ENCODE results near the gene USP3.

DNA sequence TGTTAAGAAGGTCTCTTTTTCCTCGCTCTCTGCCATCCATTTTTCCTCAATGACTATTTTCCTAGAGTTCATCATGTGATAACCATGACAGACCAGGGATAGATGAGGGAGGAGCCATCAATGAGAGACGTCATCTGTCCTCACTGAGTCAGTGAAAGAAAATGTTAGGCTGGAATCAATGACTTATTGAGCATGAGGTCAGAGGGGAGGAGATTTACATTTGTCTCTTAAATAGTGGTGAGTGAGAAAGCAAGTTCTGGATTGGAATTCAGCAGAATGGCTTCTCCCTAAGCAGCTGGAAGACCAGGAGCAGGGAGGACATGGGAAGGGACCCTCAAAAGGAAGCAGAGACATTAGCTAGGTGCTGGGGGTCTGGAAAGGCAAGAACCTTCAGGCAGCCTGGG, 28.2 kb upstream of the USP3 start:
- TF ChIP-seq, protein P1, sequence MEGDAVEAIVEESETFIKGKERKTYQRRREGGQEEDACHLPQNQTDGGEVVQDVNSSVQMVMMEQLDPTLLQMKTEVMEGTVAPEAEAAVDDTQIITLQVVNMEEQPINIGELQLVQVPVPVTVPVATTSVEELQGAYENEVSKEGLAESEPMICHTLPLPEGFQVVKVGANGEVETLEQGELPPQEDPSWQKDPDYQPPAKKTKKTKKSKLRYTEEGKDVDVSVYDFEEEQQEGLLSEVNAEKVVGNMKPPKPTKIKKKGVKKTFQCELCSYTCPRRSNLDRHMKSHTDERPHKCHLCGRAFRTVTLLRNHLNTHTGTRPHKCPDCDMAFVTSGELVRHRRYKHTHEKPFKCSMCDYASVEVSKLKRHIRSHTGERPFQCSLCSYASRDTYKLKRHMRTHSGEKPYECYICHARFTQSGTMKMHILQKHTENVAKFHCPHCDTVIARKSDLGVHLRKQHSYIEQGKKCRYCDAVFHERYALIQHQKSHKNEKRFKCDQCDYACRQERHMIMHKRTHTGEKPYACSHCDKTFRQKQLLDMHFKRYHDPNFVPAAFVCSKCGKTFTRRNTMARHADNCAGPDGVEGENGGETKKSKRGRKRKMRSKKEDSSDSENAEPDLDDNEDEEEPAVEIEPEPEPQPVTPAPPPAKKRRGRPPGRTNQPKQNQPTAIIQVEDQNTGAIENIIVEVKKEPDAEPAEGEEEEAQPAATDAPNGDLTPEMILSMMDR (IDR thresholded peaks at IDR 0.05), result no peak
- no peak for TF ChIP-seq POLR2A (IDR thresholded peaks at IDR 0.05)

Data from esophagus squamous epithelium (tissue), 4 donors.